ENCODE data around the gene ADAM22.

GRCh38 chr7:88140947-88141346 lies 206.9 kb downstream of the ADAM22 start:
- TF ChIP-seq, protein P1, sequence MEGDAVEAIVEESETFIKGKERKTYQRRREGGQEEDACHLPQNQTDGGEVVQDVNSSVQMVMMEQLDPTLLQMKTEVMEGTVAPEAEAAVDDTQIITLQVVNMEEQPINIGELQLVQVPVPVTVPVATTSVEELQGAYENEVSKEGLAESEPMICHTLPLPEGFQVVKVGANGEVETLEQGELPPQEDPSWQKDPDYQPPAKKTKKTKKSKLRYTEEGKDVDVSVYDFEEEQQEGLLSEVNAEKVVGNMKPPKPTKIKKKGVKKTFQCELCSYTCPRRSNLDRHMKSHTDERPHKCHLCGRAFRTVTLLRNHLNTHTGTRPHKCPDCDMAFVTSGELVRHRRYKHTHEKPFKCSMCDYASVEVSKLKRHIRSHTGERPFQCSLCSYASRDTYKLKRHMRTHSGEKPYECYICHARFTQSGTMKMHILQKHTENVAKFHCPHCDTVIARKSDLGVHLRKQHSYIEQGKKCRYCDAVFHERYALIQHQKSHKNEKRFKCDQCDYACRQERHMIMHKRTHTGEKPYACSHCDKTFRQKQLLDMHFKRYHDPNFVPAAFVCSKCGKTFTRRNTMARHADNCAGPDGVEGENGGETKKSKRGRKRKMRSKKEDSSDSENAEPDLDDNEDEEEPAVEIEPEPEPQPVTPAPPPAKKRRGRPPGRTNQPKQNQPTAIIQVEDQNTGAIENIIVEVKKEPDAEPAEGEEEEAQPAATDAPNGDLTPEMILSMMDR (IDR thresholded peaks at IDR 0.05; ENCODE audit: low read depth, low read length) = no peak
- no peak for TF ChIP-seq EZH2phosphoT487 (IDR thresholded peaks at IDR 0.05; ENCODE audit: low read depth)

Data from OCI-LY3 (cell line).